GM23248 (cell line): ENCODE data around the gene ESAM.

ENCODE experiments used
- EZH2 ChIP-seq: fragments of 200-600 bp; sonication (generic); IDR thresholded peaks from 2 replicates; pipeline ENCODE4 v1.6.1; 2018; ENCODE audit warnings: antibody characterized with exemption, mild to moderate bottlenecking; ENCODE audit not compliant: insufficient read depth, poor library complexity, severe bottlenecking
- EZH2phosphoT487 ChIP-seq: fragments of 200-600 bp; sonication (generic); IDR thresholded peaks from 2 replicates; pipeline ENCODE4 v1.6.1; 2018; ENCODE audit warnings: antibody characterized with exemption, moderate library complexity, mild to moderate bottlenecking, low read depth; ENCODE audit not compliant: insufficient read depth

DNA sequence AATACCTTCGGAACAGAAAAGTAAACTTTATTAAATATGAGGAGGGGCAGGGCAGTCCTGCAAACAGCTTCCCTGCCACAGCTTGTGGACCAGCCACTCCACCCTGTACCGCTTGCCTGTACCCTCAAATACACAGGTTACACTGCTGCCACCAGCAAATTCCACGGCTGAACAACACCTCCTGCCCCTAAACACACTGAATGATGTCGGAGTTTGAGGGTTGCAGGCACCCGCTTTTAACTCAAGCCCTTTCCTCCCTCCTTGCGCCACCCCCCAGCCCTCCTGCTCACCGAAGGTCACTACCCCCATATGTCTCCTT lies 14.0 kb downstream of the ESAM start:
- TF ChIP-seq EZH2 (no peak), EZH2phosphoT487 (no peak)
